Testis (tissue), 3 donors: ENCODE results near the gene PPFIBP1. TPM values are rescaled to one million over a fixed set of nuclear protein-coding genes. Genes with fewer than 3 reads are reported as not detected.
"Not testable (repeated sequence)": the region's sequence is repeated elsewhere in the genome, so short reads cannot be mapped to it uniquely, and the experiment has no call there.

Source experiments
- DNase-seq: peaks from one replicate; pipeline ENCODE4 v3.0.0-alpha.2; 2019
- H3K27ac ChIP-seq, 2 donors: fragments of 200-600 bp; sonication (generic); one replicate each; pipeline ENCODE4 v1.5.1; 2019
- H3K27me3 ChIP-seq: fragments of 200-600 bp; sonication (generic); one replicate; pipeline ENCODE4 v1.5.1; 2019
- H3K36me3 ChIP-seq: fragments of 200-600 bp; sonication (generic); one replicate; pipeline ENCODE4 v1.5.1; 2017; ENCODE audit warnings: low read depth; ENCODE audit errors: missing control alignments
- H3K4me1 ChIP-seq: fragments of 200-600 bp; sonication (generic); one replicate; pipeline ENCODE4 v1.5.1; 2019
- H3K4me3 ChIP-seq, 2 donors: fragments of 200-600 bp; sonication (generic); one replicate each; pipeline ENCODE4 v1.5.1; 2017 to 2019
- H3K9me3 ChIP-seq: fragments of 200-600 bp; sonication (generic); one replicate; pipeline ENCODE4 v1.5.1; 2017
- POLR2A ChIP-seq: fragments of 450-650 bp; IDR thresholded peaks from one replicate; pipeline ENCODE4 v1.6.1; 2017; ENCODE audit warnings: antibody characterized with exemption, mild to moderate bottlenecking, moderate library complexity
- WGBS, 2 donors: methylation state at CpG; one replicate each; pipeline ENCODE4 v1.1.5; 2018; 5-methylcytosine and 5-hydroxymethylcytosine counted together
- intact Hi-C: fragments of 100-400 bp; cut with DNase I; formaldehyde crosslinking; loops from one replicate; pipeline ENCODE4 v1.15.1; 2023; ENCODE audit warnings: low total_unique reads
- polyA plus RNA-seq: library from polyadenylated mRNA; stranded (reverse); fragments of 350-450 nt; fragmentation: Illumina TruSeq; extraction: RNeasy Lipid Tissue Mini Kit (QIAGEN cat#74804); gene quantifications from one replicate; pipeline ENCODE4 v1.2.3, GENCODE V29; 2014; ENCODE audit warnings: low read depth, low replicate concordance; ENCODE audit not compliant: insufficient read depth
- total RNA-seq, 2 donors: library from RNA; depleted of rRNA; stranded (reverse); fragments of >200 nt; gene quantifications; one replicate each; pipeline ENCODE4 v1.2.3, GENCODE V29; 2016
- TF ChIP-seq, protein P1 (sequence below), 3 experiments: fragments of 450-650 bp in 2 of 3; fragments of 200-600 bp in 1 of 3; sonication (generic) in 1 of 3; IDR thresholded peaks; one replicate each; pipeline ENCODE4 v1.5.1; 2016 to 2019; ENCODE audit warnings: antibody characterized with exemption in 3 of 3, mild to moderate bottlenecking in 2 of 3, moderate library complexity in 1 of 3

Gene PPFIBP1
- total and polyA plus RNA-seq, 3 donors from 2014 or later = 33.4 to 87.8 (median 75.3) TPM

DNA sequence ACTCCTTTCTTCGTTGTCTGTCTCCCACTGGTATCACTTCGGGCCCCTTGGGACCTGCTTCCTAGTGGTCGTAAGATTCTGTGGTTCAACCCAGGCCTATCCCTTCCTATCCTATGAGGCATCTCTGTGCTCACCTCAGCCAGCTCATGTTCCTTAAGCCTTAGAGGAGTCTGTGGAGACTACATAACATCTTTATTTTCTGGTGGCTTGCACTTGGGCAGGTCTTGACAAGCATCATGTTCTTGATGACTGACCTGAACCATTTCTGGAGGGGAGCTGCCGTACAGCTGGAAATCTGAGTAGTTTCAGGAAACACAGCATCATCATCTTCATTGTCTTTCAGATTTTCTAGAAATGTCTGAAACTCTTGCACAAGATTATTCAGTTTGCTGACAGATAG is 69.3 kb downstream of the PPFIBP1 start:
- no peak for DNase-seq
- TF ChIP-seq, protein P1, sequence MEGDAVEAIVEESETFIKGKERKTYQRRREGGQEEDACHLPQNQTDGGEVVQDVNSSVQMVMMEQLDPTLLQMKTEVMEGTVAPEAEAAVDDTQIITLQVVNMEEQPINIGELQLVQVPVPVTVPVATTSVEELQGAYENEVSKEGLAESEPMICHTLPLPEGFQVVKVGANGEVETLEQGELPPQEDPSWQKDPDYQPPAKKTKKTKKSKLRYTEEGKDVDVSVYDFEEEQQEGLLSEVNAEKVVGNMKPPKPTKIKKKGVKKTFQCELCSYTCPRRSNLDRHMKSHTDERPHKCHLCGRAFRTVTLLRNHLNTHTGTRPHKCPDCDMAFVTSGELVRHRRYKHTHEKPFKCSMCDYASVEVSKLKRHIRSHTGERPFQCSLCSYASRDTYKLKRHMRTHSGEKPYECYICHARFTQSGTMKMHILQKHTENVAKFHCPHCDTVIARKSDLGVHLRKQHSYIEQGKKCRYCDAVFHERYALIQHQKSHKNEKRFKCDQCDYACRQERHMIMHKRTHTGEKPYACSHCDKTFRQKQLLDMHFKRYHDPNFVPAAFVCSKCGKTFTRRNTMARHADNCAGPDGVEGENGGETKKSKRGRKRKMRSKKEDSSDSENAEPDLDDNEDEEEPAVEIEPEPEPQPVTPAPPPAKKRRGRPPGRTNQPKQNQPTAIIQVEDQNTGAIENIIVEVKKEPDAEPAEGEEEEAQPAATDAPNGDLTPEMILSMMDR (IDR thresholded peaks at IDR 0.05) = no peak
- TF ChIP-seq POLR2A = no peak
- H3K27me3 ChIP-seq = no peaks in the 10 kb centered on the region
- H3K4me3 ChIP-seq = no peak overlapping the region
- intact Hi-C loops = no loop called here
- WGBS, 2 donors = 89 to 93% methylated on average over 4 of the region's 4 CpGs
- H3K9me3 ChIP-seq = no peaks in the 10 kb centered on the region
- H3K27ac ChIP-seq = no peak overlapping the region
- no peaks in the 10 kb centered on the region for H3K36me3 ChIP-seq
- peaks cover 7% of the 10 kb centered on the region for H3K4me1 ChIP-seq

DNA sequence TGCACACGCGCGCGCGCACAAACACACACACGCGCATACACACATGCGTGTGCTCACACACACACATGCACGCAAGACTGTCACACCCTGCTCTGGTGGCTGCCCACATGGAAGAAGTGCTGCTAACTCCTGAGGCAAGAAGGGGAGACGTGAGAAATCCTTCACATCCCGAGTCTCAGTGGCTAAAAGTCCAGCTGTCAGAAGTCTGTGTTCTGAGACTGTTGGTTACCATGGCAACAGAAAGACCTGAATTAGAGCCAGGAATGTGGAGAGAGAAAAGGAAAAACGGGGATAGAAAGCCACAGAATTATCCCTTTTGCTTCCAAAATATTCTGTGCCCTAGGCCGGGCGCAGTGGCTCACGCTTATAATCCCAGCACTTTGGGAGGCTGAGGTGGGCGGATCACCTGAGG is 71.2 kb downstream of the PPFIBP1 start:
- peak; percentile 72 for DNase-seq
- TF ChIP-seq, protein P1 (IDR thresholded peaks at IDR 0.05) = no peak
- no peak for TF ChIP-seq POLR2A
- Histone ChIP-seq H3K9me3 (no peaks in the 10 kb centered on the region), H3K36me3 (no peaks in the 10 kb centered on the region), H3K27me3 (no peaks in the 10 kb centered on the region), H3K4me1 (peaks cover 7% of the 10 kb centered on the region), H3K27ac (no peak overlapping the region), H3K4me3 (no peak overlapping the region)
- intact Hi-C loops = no loop called here
- WGBS, 2 donors = 32 to 51% methylated on average over 16 of the region's 16 CpGs

DNA sequence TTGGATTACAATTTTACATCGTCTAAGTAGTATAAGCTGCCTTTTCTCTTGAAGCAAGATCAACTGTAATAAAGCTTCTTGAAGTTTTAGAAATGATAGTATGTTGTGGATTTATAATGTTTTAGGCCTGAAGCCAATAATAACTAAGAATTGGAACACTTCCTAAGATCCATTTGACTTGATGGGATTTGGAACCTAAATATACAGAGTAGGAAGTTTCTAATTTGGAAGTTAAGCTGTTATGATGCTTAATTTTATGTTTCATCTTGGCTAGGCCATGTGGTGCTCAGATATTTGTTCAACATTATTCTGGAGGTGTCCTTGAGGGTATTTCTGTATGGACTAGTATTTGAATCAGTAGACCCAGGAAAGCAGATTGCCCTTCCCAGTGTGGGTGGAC is 74.9 kb downstream of the PPFIBP1 start:
- H3K27me3 ChIP-seq, H3K27ac ChIP-seq, intact Hi-C loops, H3K36me3 ChIP-seq, H3K9me3 ChIP-seq, DNase-seq, H3K4me1 ChIP-seq, H3K4me3 ChIP-seq: not testable (repeated sequence)
- 57 to 59% methylated on average over 1 of the region's 1 CpG for WGBS, 2 donors

DNA sequence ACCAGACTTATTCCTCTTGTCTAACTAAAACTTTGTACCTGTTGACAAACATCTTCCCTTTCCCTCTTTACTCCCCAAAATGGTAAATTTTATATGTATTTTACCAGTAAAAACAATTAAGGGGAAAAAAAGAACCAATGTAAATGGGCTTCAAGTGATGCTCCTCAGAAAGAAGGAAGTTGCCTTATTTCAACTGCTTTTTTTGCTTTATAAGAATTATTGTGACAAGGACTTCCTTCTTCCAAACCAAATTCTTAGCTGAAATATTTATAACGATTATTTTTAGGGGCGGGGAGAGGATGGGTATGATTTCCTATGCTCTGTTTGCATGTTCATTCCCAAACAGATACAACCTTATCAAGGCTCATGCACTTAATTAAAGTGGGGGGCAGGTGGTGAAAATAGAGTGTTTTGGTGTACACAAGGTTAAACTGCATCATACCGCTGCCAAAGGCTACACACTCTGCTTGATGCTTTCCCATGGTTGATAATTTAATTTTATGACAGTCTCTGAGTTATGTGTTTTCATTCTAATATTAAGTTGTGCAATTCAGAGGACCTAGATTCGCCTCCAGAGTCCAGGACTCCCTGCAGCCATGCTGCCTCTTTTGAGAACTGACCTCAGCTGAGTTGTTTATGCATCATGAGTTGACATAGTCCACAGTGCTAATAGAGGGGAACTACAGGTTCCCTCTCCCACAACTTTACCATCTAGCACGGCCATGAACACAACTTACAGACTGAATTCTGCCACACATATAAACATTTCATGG is 77.2 kb downstream of the PPFIBP1 start:
- H3K36me3 ChIP-seq, H3K4me3 ChIP-seq, H3K27ac ChIP-seq, H3K27me3 ChIP-seq, H3K4me1 ChIP-seq, H3K9me3 ChIP-seq, intact Hi-C loops, DNase-seq: not testable (repeated sequence)
- 75 to 79% methylated on average over 5 of the region's 5 CpGs for WGBS, 2 donors

DNA sequence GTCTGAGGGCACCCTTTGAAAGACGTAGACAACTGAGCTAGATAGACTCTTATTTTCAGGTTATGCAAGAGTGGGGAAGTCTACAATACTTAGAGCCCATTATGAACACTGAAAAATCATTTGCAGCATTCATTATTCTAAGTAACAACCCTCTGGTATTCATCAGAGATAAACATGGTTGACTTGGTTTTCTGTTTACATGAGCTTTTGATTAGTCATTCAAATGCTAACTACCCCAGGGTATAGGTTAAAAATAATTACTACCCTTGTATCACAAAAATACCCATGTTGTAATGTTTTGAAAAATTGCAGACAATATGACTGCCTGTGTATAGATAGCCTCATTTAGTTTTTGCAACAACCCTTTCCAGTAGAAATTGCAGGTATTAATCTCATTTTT is 78.5 kb downstream of the PPFIBP1 start:
- no peak for TF ChIP-seq POLR2A
- TF ChIP-seq, protein P1 (IDR thresholded peaks at IDR 0.05) = no peak
- Histone ChIP-seq H3K27ac (no peak overlapping the region), H3K27me3 (no peaks in the 10 kb centered on the region), H3K9me3 (no peaks in the 10 kb centered on the region), H3K4me1 (no peaks in the 10 kb centered on the region), H3K36me3 (no peaks in the 10 kb centered on the region), H3K4me3 (no peak overlapping the region)
- no peak for DNase-seq
- WGBS, 2 donors = 87 to 92% methylated on average over 1 of the region's 1 CpG
- intact Hi-C loops = no loop called here

DNA sequence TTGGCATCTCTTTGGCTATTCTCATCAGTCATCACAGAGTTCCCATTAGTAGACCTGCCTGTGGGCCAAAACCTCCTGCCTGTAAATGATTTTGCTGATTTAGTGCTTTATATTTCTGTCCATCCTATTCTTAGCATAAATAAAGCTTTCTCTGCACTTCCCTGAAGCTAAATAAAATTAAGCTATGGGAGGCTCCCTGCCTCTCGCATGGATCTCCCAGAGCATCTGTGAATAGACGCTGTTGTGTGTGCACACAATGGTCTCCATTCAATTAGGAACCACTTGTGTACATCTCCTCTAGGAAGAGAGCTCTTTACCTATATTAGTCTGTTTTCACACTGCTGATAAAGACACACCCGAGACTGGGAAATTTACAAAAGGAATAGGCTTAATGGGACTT is 80.4 kb downstream of the PPFIBP1 start:
- Histone ChIP-seq H3K27ac (no peak overlapping the region), H3K36me3 (no peaks in the 10 kb centered on the region), H3K4me1 (peaks cover 8% of the 10 kb centered on the region), H3K9me3 (no peaks in the 10 kb centered on the region), H3K27me3 (no peaks in the 10 kb centered on the region), H3K4me3 (no peak overlapping the region)
- no peak for DNase-seq
- 92 to 97% methylated on average over 3 of the region's 3 CpGs for WGBS, 2 donors
- intact Hi-C loops = no loop called here
- TF ChIP-seq, protein P1 (IDR thresholded peaks at IDR 0.05) = no peak
- TF ChIP-seq POLR2A = no peak
